GM12874 (cell line): Measurements from ENCODE around the gene SLX9.

ENCODE experiments used
- TF ChIP-seq, protein P1 (sequence below): IDR thresholded peaks from 2 replicates; pipeline ENCODE4 v1.5.1; 2011; ENCODE audit warnings: low read depth, mild to moderate bottlenecking, control low read depth, low read length, moderate library complexity; ENCODE audit not compliant: insufficient read depth

Gene SLX9

DNA sequence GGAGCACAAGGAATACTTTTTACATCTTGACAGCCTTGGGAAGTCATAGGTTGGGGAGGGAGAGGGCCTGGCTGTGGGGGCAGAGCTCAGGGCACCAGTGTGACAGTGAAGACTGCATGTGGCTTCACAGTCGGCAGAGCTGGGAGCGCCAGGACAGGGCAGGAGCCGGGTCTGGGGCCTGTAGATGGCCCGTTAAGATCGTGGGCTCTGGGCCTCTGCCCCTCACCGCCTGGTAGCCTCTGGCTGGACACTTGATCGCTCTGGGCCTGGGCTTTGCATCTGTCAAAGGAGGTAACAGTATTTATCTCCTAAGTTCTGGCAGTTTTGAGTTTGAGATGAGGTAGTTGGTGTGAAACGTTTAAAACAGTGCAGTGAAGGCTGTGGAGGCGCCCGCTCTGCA is 4.8 kb downstream of the SLX9 start:
- TF ChIP-seq, protein P1, sequence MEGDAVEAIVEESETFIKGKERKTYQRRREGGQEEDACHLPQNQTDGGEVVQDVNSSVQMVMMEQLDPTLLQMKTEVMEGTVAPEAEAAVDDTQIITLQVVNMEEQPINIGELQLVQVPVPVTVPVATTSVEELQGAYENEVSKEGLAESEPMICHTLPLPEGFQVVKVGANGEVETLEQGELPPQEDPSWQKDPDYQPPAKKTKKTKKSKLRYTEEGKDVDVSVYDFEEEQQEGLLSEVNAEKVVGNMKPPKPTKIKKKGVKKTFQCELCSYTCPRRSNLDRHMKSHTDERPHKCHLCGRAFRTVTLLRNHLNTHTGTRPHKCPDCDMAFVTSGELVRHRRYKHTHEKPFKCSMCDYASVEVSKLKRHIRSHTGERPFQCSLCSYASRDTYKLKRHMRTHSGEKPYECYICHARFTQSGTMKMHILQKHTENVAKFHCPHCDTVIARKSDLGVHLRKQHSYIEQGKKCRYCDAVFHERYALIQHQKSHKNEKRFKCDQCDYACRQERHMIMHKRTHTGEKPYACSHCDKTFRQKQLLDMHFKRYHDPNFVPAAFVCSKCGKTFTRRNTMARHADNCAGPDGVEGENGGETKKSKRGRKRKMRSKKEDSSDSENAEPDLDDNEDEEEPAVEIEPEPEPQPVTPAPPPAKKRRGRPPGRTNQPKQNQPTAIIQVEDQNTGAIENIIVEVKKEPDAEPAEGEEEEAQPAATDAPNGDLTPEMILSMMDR: no peak

DNA sequence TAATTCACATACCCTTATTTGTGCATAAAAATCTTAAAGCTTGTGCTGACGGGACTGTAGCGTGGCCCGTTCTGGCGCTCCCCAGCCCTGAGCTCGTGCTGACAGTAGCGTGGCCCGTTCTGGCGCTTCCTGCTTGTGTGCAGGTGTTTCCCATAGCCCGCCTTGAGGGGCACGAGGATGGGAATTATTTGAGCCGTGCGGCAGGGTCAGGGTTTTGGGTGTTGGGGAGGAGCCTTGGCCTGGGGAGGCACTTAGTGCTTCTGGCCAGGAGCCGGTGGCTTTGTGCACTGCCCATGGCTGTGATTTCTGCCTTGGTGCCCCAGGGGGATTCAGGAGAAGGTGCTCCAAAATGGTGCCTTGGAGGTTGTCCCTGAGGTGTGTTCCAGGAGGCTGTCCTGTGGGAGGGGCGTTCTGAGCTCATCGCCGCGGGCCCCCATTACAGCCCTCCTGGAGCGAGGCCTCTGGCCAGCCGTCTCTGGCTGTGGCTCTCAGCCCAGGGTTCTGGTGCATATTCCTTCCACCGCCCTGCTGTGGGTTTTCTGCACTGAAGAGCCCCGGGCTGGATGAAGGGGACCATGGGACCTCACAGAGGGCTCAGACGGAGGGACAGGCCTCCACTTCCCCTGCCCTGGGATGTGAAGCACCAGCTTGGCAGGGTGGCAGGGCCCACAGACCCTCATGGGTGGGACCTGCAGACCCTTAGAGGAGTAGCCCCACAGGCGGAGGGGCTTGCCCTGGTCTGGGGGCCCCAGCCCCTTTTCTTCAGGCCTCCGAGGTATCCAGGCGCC is 6.6 kb downstream of the SLX9 start:
- TF ChIP-seq, protein P1: no peak

DNA sequence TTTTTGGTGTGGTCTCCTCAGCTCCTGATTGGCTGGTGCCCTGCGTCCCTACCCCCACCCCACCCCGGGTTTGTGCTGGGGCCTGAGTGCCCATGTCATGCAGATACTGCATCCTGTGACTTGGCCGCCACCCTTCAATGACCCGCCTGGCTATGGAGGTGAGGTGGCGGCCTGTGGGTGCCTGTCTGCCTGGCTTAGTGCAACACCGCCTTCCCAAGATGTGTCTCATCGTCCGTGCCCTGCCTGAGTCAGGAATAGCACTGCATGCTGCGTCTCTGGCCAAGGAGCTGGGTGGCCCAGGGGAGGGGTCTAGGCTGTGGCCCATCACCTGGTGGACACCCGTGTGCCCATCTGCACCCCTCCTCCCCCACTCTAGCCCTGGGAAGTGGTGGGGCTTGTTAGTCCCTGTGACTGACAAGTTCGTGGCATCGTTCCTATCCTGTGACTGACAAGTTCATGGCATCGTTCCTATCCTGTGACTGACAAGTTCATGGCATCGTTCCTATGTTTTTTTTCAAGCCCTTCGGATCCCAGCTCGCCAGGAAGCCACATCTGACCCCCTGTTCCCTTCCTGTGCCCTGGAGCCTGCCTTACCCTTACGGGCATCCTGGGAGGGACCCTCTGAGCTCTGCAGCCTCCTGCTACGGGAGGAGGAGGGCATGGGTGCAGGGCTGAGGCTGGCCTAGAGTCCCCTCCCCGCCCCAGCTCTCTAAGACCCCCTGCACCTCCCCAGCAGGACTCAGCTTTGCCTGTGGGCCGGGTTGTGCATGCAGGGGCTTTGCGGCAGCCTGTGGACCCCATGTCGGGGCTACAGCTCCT is 7.5 kb downstream of the SLX9 start:
- TF ChIP-seq, protein P1: no peak

DNA sequence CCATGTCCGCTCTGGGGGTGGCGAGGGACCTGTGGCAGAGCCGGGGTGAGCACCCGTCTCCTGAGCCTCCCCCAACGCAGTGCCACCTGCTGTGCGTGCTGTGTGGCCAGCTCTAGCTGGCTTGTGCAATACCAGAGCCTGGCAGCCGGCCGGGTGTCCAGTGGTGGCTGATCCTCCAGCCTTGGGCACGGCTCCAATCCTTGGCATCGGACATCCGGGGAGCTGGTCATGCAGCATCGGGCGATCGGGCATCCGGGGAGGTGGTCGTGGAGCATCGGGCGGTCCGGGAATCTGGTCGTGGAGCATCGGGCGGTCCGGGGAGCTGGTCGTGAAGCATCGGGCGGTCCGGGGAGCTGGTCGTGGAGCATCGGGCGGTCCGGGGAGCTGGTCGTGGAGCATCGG is 8.1 kb downstream of the SLX9 start:
- TF ChIP-seq, protein P1: no peak

DNA sequence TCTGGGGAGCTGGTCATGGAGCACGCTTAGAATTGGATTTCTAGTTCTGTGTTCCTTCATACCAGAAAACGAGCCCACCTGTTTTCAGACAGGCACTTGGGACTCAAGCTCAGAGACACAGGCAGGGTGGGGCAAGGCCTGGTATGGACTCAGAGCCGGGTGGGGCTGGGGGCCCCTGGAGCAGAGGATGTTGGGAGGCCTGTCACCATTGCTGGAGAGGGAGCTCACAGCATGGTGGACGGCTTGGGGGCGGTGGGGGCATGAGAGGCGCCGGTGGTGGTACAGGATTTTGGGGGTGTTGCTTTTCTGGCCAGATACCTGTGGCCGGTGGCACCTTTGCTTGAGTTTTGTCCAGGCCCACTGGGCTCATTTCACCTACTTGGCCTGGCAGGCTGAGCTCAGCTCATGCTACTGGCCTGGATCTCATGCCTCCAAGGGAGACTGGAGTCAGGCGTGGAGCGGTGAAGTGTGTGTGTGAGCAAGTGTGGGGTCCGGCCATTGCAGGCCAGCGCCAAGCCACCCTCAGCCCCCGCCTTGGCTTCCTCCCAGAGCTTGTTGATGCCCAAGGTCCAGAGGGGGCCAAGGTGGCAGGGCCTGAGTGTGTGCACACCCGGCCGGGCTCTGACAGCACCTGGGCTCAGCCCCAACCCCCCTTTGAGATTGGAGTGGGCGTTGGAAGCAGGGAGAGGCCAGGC is 8.7 kb downstream of the SLX9 start:
- TF ChIP-seq, protein P1: no peak

DNA sequence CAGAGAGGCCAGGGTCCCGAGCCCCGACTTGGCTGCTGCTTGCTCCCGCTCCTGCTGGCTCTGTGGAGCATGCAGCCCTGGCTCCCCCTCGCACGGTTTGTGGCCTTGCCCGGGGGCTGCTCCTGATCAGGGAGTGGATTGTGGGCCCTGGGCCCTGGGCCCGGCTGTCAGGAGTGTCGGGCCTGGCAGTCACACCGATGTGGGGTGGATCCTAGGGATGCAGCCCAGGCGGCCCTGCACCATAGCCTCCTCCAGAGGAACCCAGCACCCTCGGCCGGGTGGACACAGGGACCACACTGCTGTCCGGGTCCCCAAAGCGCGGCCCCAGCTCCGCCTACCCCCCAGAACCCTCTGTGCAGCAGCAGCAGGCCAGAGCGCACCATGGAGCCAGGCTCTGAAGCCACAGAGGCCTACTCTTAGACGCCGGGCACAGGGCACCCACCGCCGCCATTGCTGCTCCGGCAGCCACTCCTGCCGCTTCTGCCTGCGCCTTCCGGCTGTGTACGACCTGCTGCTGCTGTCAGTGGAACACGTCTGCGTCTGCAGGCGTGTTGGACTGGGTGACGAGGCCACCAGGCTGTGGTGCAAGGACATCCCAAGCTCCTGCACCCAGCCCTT is 9.4 kb downstream of the SLX9 start:
- TF ChIP-seq, protein P1: no peak
